H9 (cell line): ENCODE results near the gene BCL11B. TPM values are rescaled to one million over a fixed set of nuclear protein-coding genes. Genes with fewer than 3 reads are reported as not detected.

Source experiments
- DNase-seq: peaks from one replicate; pipeline ENCODE4 v3.0.0-alpha.2; 2017
- H2AFZ ChIP-seq: one replicate; pipeline ENCODE4 v1.6.1; 2013; ENCODE audit warnings: mild to moderate bottlenecking, low read length, control low read depth, moderate library complexity
- H2AK5ac ChIP-seq: 2 replicates; pipeline ENCODE4 v1.6.1; 2013; ENCODE audit warnings: low read length, control low read depth, mixed read lengths; ENCODE audit not compliant: insufficient read length
- H2BK120ac ChIP-seq: one replicate; pipeline ENCODE4 v1.6.1; 2013; ENCODE audit warnings: low read depth, mild to moderate bottlenecking, low read length, control low read depth, inconsistent platforms; ENCODE audit not compliant: poor library complexity, severe bottlenecking
- H2BK12ac ChIP-seq: 2 replicates; pipeline ENCODE4 v1.6.1; 2013; ENCODE audit warnings: low read length, control low read depth, mixed read lengths, low read depth; ENCODE audit not compliant: insufficient read length
- H2BK15ac ChIP-seq: 2 replicates; pipeline ENCODE4 v1.6.1; 2013; ENCODE audit warnings: low read depth, low read length, control low read depth
- H2BK20ac ChIP-seq: one replicate; pipeline ENCODE4 v1.6.1; 2013; ENCODE audit warnings: low read depth, mild to moderate bottlenecking, low read length, control low read depth, inconsistent platforms; ENCODE audit not compliant: poor library complexity, severe bottlenecking
- H2BK5ac ChIP-seq: 2 replicates; pipeline ENCODE4 v1.6.1; 2013; ENCODE audit warnings: low read length, control low read depth, mixed read lengths; ENCODE audit not compliant: insufficient read length
- H3K14ac ChIP-seq: 2 replicates; pipeline ENCODE4 v1.6.1; 2013; ENCODE audit warnings: low read length, control low read depth; ENCODE audit not compliant: insufficient read depth
- H3K18ac ChIP-seq: 2 replicates; pipeline ENCODE4 v1.6.1; 2013; ENCODE audit warnings: low read depth, mild to moderate bottlenecking, mixed read lengths, low read length, control low read depth; ENCODE audit not compliant: insufficient read length
- H3K23ac ChIP-seq: 2 replicates; pipeline ENCODE4 v1.6.1; 2013; ENCODE audit warnings: low read length, control low read depth, mixed read lengths, low read depth; ENCODE audit not compliant: insufficient read length
- H3K23me2 ChIP-seq: 2 replicates; pipeline ENCODE4 v1.6.1; 2013; ENCODE audit warnings: low read depth, mild to moderate bottlenecking, mixed read lengths, low read length, control low read depth; ENCODE audit not compliant: insufficient read length, poor library complexity, severe bottlenecking
- H3K27ac ChIP-seq: 2 replicates; pipeline ENCODE4 v1.5.1; 2013; ENCODE audit warnings: low read length, control low read depth, mixed read lengths, low read depth; ENCODE audit not compliant: insufficient read length
- H3K27me3 ChIP-seq: 2 replicates; pipeline ENCODE4 v1.6.1; 2013; ENCODE audit warnings: low read length, control low read depth, inconsistent platforms; ENCODE audit not compliant: insufficient read depth
- H3K4ac ChIP-seq: 2 replicates; pipeline ENCODE4 v1.6.1; 2013; ENCODE audit warnings: low read depth, mild to moderate bottlenecking, control low read depth, inconsistent platforms, low read length, moderate library complexity
- H3K4me1 ChIP-seq: 2 replicates; pipeline ENCODE4 v1.6.1; 2013; ENCODE audit warnings: low read length, control low read depth, inconsistent platforms; ENCODE audit not compliant: insufficient read depth
- H3K4me2 ChIP-seq: 2 replicates; pipeline ENCODE4 v1.6.1; 2013; ENCODE audit warnings: low read length, control low read depth, mixed read lengths; ENCODE audit not compliant: insufficient read length, insufficient read depth
- H3K56ac ChIP-seq: 2 replicates; pipeline ENCODE4 v1.6.1; 2013; ENCODE audit warnings: low read depth, mild to moderate bottlenecking, mixed read lengths, low read length, control low read depth; ENCODE audit not compliant: insufficient read length
- H3K79me1 ChIP-seq: 2 replicates; pipeline ENCODE4 v1.6.1; 2013; ENCODE audit warnings: low read depth, mild to moderate bottlenecking, moderate library complexity, low read length, control low read depth, inconsistent platforms; ENCODE audit not compliant: insufficient read depth, poor library complexity, severe bottlenecking
- H3K79me2 ChIP-seq: 2 replicates; pipeline ENCODE4 v1.6.1; 2013; ENCODE audit warnings: low read length, control low read depth, inconsistent platforms; ENCODE audit not compliant: insufficient read depth
- H3K9ac ChIP-seq: 2 replicates; pipeline ENCODE4 v1.6.1; 2013; ENCODE audit warnings: low read length, control low read depth, mixed read lengths; ENCODE audit not compliant: insufficient read length; ENCODE audit errors: extremely low read depth
- H3K9me3 ChIP-seq: one replicate; pipeline ENCODE4 v1.6.1; 2013; ENCODE audit warnings: low read depth, low read length, inconsistent platforms; ENCODE audit not compliant: control insufficient read depth
- H3T11ph ChIP-seq: one replicate; pipeline ENCODE4 v1.6.1; 2013; ENCODE audit warnings: mild to moderate bottlenecking, low read length, control low read depth, inconsistent platforms
- H4K20me1 ChIP-seq: one replicate; pipeline ENCODE4 v1.6.1; 2013; ENCODE audit not compliant: control insufficient read depth, insufficient read length, insufficient read depth
- H4K5ac ChIP-seq: 2 replicates; pipeline ENCODE4 v1.6.1; 2013; ENCODE audit warnings: low read depth, mild to moderate bottlenecking, mixed read lengths, low read length, control low read depth; ENCODE audit not compliant: insufficient read length
- H4K8ac ChIP-seq: replicated peaks from 2 replicates; pipeline ENCODE4 v1.6.1; 2013; ENCODE audit warnings: low read length, control low read depth, mixed read lengths, low read depth; ENCODE audit not compliant: insufficient read length
- H4K91ac ChIP-seq: 2 replicates; pipeline ENCODE4 v1.6.1; 2013; ENCODE audit warnings: low read depth, mild to moderate bottlenecking, moderate library complexity, mixed read lengths, low read length, control low read depth; ENCODE audit not compliant: insufficient read length
- H3K27ac Mint-ChIP-seq, 3 experiments: 2 replicates in 2 of 3; 3 replicates in 1 of 3; pipeline ENCODE4 v1.8.0; 2020 to 2021; ENCODE audit warnings: mixed read lengths in 3 of 3, mild to moderate bottlenecking in 1 of 3, moderate library complexity in 1 of 3
- H3K27me3 Mint-ChIP-seq: 2 replicates; pipeline ENCODE4 v1.8.0; 2021; ENCODE audit warnings: low read depth, mild to moderate bottlenecking, moderate library complexity, mixed read lengths
- H3K36me3 Mint-ChIP-seq, 3 experiments: 2 replicates in 2 of 3; 3 replicates in 1 of 3; pipeline ENCODE4 v1.8.0; 2020 to 2021; ENCODE audit warnings: low read depth in 3 of 3, mixed read lengths in 3 of 3; ENCODE audit not compliant: insufficient read depth in 1 of 3
- H3K4me1 Mint-ChIP-seq, 2 experiments: 2 replicates each; pipeline ENCODE4 v1.8.0; 2020; ENCODE audit warnings: mixed read lengths in 2 of 2
- H3K4me3 Mint-ChIP-seq, 2 experiments: 2 replicates in 1 of 2; 3 replicates in 1 of 2; pipeline ENCODE4 v1.8.0; 2020 to 2021; ENCODE audit warnings: mild to moderate bottlenecking in 2 of 2, mixed read lengths in 2 of 2, moderate library complexity in 1 of 2
- H3K9me3 Mint-ChIP-seq, 2 experiments: 2 replicates in 1 of 2; 3 replicates in 1 of 2; pipeline ENCODE4 v1.8.0; 2020; ENCODE audit warnings: mild to moderate bottlenecking in 2 of 2, mixed read lengths in 2 of 2, moderate library complexity in 1 of 2
- CTCF ChIP-seq: fragments of 200-600 bp; sonication (generic); conservative IDR thresholded peaks from 3 replicates; pipeline ENCODE4 v1.8.0; 2021; ENCODE audit warnings: antibody characterized with exemption, mild to moderate bottlenecking
- total RNA-seq: library from RNA; stranded (reverse); gene quantifications from 2 replicates; pipeline ENCODE4 v1.2.1, GENCODE V29; 2021

The BCL11B gene
- total RNA-seq, 1 experiment from 2014 or later: 4.9 TPM

- Histone ChIP-seq H3K4me2 (peak overlapping the region; percentile 27), H3K9me3 (no peaks in the 10 kb centered on the region), H3K56ac (no peak overlapping the region), H3K18ac (no peak overlapping the region), H3K27ac (no peak overlapping the region), H3K23me2 (peaks cover 24% of the 10 kb centered on the region), H3K79me2 (no peaks in the 10 kb centered on the region), H4K5ac (no peak overlapping the region), H2BK12ac (no peak overlapping the region), H3K79me1 (no peaks in the 10 kb centered on the region), H3K23ac (no peak overlapping the region), H2AK5ac (no peak overlapping the region), H2BK120ac (no peak overlapping the region), H3K14ac (no peak overlapping the region), H4K8ac (no peak overlapping the region), H2BK20ac (no peak overlapping the region), H3K9ac (no peak overlapping the region), H3K27me3 (no peaks in the 10 kb centered on the region; the same call in 1 of the 2 replicates), H3K4ac (no peak overlapping the region), H2BK5ac (no peak overlapping the region), H2AFZ (no peak overlapping the region), H3K4me1 (0 out of 2 replicates have a peak, but pooled peaks cover 8% of the 10 kb centered on the region), H3T11ph (no peak overlapping the region), H2BK15ac (no peak overlapping the region), H4K20me1 (no peaks in the 10 kb centered on the region), H4K91ac (no peak overlapping the region)
- peaks cover 23 to 53% of the 10 kb centered on the region in 2 experiments for H3K4me1 Mint-ChIP-seq
- no peak for TF ChIP-seq CTCF
- peaks cover 33% of the 10 kb centered on the region for H3K27me3 Mint-ChIP-seq
- H3K4me3 Mint-ChIP-seq: peak overlapping the region; percentile 62 to 80
- no peaks in the 10 kb centered on the region for H3K36me3 Mint-ChIP-seq
- DNase-seq: no peak
- peaks cover 0 to 4% of the 10 kb centered on the region in 2 experiments; a peak in 1 of 5 replicates for H3K9me3 Mint-ChIP-seq
- H3K27ac Mint-ChIP-seq: peak overlapping the region in 1 of 3 experiments; percentile 52; a peak in 1 of 7 replicates
Measured at GRCh38 chr14:99275222-99275584, 3.2 kb upstream of the BCL11B start.
